ENCODE results near the gene ACAN. TPM values are rescaled to one million over a fixed set of nuclear protein-coding genes. Genes with fewer than 3 reads are reported as not detected.

The ACAN gene
- total and polyA plus RNA-seq, 2 donors (not counting 3 experiments of a cell fraction or from before 2014, with no cell fraction given) = not detected

- Histone ChIP-seq H3K36me3 (ENCODE audit: control insufficient read depth in 2 of 2, extremely low read depth in 1 of 2, insufficient read depth in 2 of 2, low read length in 2 of 2) (no peaks in the 10 kb centered on the region), H3K4me2 (ENCODE audit: insufficient read depth, low read length) (no peak overlapping the region), H3K27me3 (ENCODE audit: control insufficient read depth in 2 of 2, insufficient read depth in 2 of 2, low read length in 2 of 2) (no peaks in the 10 kb centered on the region), H2AFZ (ENCODE audit: low read depth, low read length) (no peak overlapping the region), H3K9me3 (replicated peaks; ENCODE audit: control insufficient read depth, insufficient read depth, low read length) (no peaks in the 10 kb centered on the region), H3K27ac (ENCODE audit: insufficient read depth, low read depth, low read length) (no peak overlapping the region), H3K9me1 (replicated peaks; ENCODE audit: control insufficient read depth, extremely low read depth, insufficient read depth, low read length) (no peaks in the 10 kb centered on the region), H4K20me1 (replicated peaks; ENCODE audit: control insufficient read depth, extremely low read depth, insufficient read depth, low read length) (no peaks in the 10 kb centered on the region), H3K4me1 (ENCODE audit: control insufficient read depth, extremely low read depth, insufficient read depth, low read length) (no peaks in the 10 kb centered on the region), H3K79me2 (ENCODE audit: control insufficient read depth, insufficient read depth, low read length) (no peaks in the 10 kb centered on the region), H3K9ac (replicated peaks; ENCODE audit: extremely low read depth, insufficient read depth, low read length) (no peak overlapping the region), H3K4me3 (replicated peaks in 1 of 3; ENCODE audit: insufficient read depth in 1 of 3, low read depth in 1 of 3, low read length in 3 of 3) (no peak overlapping the region)
- no peak for DNase-seq (ENCODE audit: low read depth, low spot score)
- ChIA-PET CTCF (interaction anchor here (1.5 kb wide), 1 partner anchor 182 kb away, joined by 3 read pairs; no protein-coding TSS in a partner anchor), POLR2A (no interaction called here)
- dilution Hi-C loops (cut with MboI; ENCODE audit: extremely low pct_ligation_motif_present, low sequenced_read_pairs) (no loop called here), intact Hi-C loops (cut with micrococcal nuclease) (no loop called here)
- no TSS peak for BruUV-seq (replicated peaks)
- no peak for FAIRE-seq
- TF ChIP-seq POLR2AphosphoS5 (IDR thresholded peaks at IDR 0.05; ENCODE audit: insufficient read depth, low read depth, low read length) (no peak), GATA2 (IDR thresholded peaks at IDR 0.05; ENCODE audit: insufficient read depth, insufficient read length, low read depth, low read length) (no peak), JUN (IDR thresholded peaks at IDR 0.05; ENCODE audit: borderline replicate concordance, insufficient read depth, insufficient read length, low read depth) (no peak), FOS (IDR thresholded peaks at IDR 0.05; ENCODE audit: borderline replicate concordance, insufficient read depth, low read length) (no peak), MYC (IDR thresholded peaks at IDR 0.05; ENCODE audit: low read depth, low read length) (no peak), POLR2A (IDR thresholded peaks at IDR 0.05; ENCODE audit: low read depth, low read length) (no peak), EZH2 (IDR thresholded peaks at IDR 0.05; ENCODE audit: borderline replicate concordance, low read depth, low read length, severe bottlenecking) (no peak)
- TF ChIP-seq, protein P1, sequence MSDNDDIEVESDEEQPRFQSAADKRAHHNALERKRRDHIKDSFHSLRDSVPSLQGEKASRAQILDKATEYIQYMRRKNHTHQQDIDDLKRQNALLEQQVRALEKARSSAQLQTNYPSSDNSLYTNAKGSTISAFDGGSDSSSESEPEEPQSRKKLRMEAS (IDR thresholded peaks at IDR 0.05; ENCODE audit: insufficient read depth, insufficient read length) = no peak
- TF ChIP-seq, protein P2, sequence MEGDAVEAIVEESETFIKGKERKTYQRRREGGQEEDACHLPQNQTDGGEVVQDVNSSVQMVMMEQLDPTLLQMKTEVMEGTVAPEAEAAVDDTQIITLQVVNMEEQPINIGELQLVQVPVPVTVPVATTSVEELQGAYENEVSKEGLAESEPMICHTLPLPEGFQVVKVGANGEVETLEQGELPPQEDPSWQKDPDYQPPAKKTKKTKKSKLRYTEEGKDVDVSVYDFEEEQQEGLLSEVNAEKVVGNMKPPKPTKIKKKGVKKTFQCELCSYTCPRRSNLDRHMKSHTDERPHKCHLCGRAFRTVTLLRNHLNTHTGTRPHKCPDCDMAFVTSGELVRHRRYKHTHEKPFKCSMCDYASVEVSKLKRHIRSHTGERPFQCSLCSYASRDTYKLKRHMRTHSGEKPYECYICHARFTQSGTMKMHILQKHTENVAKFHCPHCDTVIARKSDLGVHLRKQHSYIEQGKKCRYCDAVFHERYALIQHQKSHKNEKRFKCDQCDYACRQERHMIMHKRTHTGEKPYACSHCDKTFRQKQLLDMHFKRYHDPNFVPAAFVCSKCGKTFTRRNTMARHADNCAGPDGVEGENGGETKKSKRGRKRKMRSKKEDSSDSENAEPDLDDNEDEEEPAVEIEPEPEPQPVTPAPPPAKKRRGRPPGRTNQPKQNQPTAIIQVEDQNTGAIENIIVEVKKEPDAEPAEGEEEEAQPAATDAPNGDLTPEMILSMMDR (IDR thresholded peaks at IDR 0.05; ENCODE audit: extremely low read depth in 1 of 2, insufficient read depth in 1 of 2, low read depth in 1 of 2, low read length in 2 of 2) = no peak
These were observed 36.7 kb downstream of the ACAN start for GRCh38 chr15:88839961-88840360.
